Thyroid gland (tissue), 4 donors: ENCODE measurements around the gene NAV2.

Experiments used
- CTCF ChIP-seq, 6 experiments: fragments of 200-600 bp in 3 of 6; fragments of 450-650 bp in 3 of 6; sonication (generic) in 3 of 6; IDR thresholded peaks; one replicate each; pipeline ENCODE4 v1.5.1; 2016 to 2019; ENCODE audit warnings: antibody characterized with exemption in 6 of 6, mild to moderate bottlenecking in 2 of 6, inconsistent platforms in 1 of 6, moderate library complexity in 1 of 6
- POLR2A ChIP-seq, 2 donors: fragments of 450-650 bp; IDR thresholded peaks; one replicate each; pipeline ENCODE4 v1.6.1; 2017; ENCODE audit warnings: antibody characterized with exemption in 2 of 2, mild to moderate bottlenecking in 2 of 2, moderate library complexity in 1 of 2

GRCh38 chr11:19994672-19995071, 282.0 kb downstream of the NAV2 start:
- TF ChIP-seq CTCF (IDR thresholded peaks at IDR 0.05) (no peak), POLR2A (IDR thresholded peaks at IDR 0.05) (no peak)
